Caco-2 (cell line): Measurements from ENCODE around the gene NT5E. TPM values are rescaled to one million over a fixed set of nuclear protein-coding genes. Genes with fewer than 3 reads are reported as not detected.

ENCODE experiments used
- BruUV-seq: library from RNA; stranded (reverse); fragments of 400-500 nt; replicated peaks from 2 replicates; lab custom pipeline; 2021; lab: Mats Ljungman, UMichigan
- CTCF ChIA-PET: fragments of 300-600 bp; sonication (Branson Sonifier 250); formaldehyde crosslinking; loops from one replicate; lab custom pipeline; 2022; ENCODE audit warnings: antibody characterized with exemption; lab: Charles Lee
- POLR2A ChIA-PET: fragments of 300-600 bp; sonication (Branson Sonifier 250); formaldehyde crosslinking; loops from one replicate; lab custom pipeline; 2022; ENCODE audit warnings: antibody characterized with exemption; lab: Charles Lee
- DNase-seq, 2 experiments: peaks; one replicate each; pipeline versions ENCODE4 v3.0.0 to v3.0.0-alpha.2; 2020 to 2022
- H3K27me3 ChIP-seq: replicated peaks from 2 replicates; pipeline ENCODE4 v1.6.0; 2011; ENCODE audit warnings: low read length; ENCODE audit not compliant: control insufficient read depth, insufficient read depth
- H3K36me3 ChIP-seq: 2 replicates; pipeline ENCODE4 v1.5.1; 2011; ENCODE audit warnings: low read length; ENCODE audit not compliant: control insufficient read depth, insufficient read depth
- H3K4me1 ChIP-seq: fragments of 250-450 bp; sonication (Bioruptor Pico); 2 replicates; pipeline ENCODE4 v1.5.1; 2020; ENCODE audit warnings: mild to moderate bottlenecking
- H3K4me3 ChIP-seq: 2 replicates; pipeline ENCODE4 v1.5.1; 2011; ENCODE audit warnings: low read depth, mild to moderate bottlenecking, control low read depth, low read length
- H3K9me3 ChIP-seq: fragments of 250-450 bp; sonication (Bioruptor Pico); 2 replicates; pipeline ENCODE4 v1.5.1; 2020; ENCODE audit warnings: mild to moderate bottlenecking, moderate library complexity
- H3K27ac Mint-ChIP-seq: one replicate; pipeline ENCODE4 v1.8.0; 2022; ENCODE audit warnings: mixed read lengths; ENCODE audit not compliant: unreplicated experiment
- H3K27me3 Mint-ChIP-seq: one replicate; pipeline ENCODE4 v1.8.0; 2022; ENCODE audit warnings: mixed read lengths; ENCODE audit not compliant: insufficient read depth, unreplicated experiment
- H3K36me3 Mint-ChIP-seq: one replicate; pipeline ENCODE4 v1.8.0; 2022; ENCODE audit warnings: mild to moderate bottlenecking, mixed read lengths; ENCODE audit not compliant: insufficient read depth, unreplicated experiment
- H3K4me1 Mint-ChIP-seq: one replicate; pipeline ENCODE4 v1.8.0; 2022; ENCODE audit warnings: low read depth, mixed read lengths; ENCODE audit not compliant: unreplicated experiment
- H3K4me3 Mint-ChIP-seq: one replicate; pipeline ENCODE4 v1.8.0; 2022; ENCODE audit warnings: mild to moderate bottlenecking, moderate library complexity, mixed read lengths; ENCODE audit not compliant: unreplicated experiment
- H3K9me3 Mint-ChIP-seq: one replicate; pipeline ENCODE4 v1.8.0; 2022; ENCODE audit warnings: mixed read lengths; ENCODE audit not compliant: unreplicated experiment
- CTCF ChIP-seq, 2 experiments: fragments of 200-600 bp in 1 of 2; IDR thresholded peaks; 1 replicate in 1 of 2; 2 replicates in 1 of 2; pipeline versions ENCODE4 v1.5.1 to v1.8.0; 2011 to 2022; ENCODE audit warnings: antibody characterized with exemption in 1 of 2, control low read depth in 1 of 2, inconsistent platforms in 1 of 2, low read depth in 1 of 2, low read length in 1 of 2, mild to moderate bottlenecking in 1 of 2, moderate library complexity in 1 of 2; ENCODE audit not compliant: insufficient read depth in 1 of 2, severe bottlenecking in 1 of 2, unreplicated experiment in 1 of 2
- intact Hi-C: fragments of 100-400 bp; cut with micrococcal nuclease; formaldehyde crosslinking; loops from one replicate; pipeline ENCODE4 v1.10.0; 2022; ENCODE audit not compliant: unreplicated experiment
- total RNA-seq: library from RNA; stranded (reverse); gene quantifications from 2 replicates; pipeline ENCODE4 v1.2.3, GENCODE V29; 2022

NT5E gene
- total RNA-seq, 1 experiment from 2014 or later, result 1.0 TPM

- intact Hi-C loops, result loop anchor here (1.0 to 5.0 kb wide), 4 partner anchors 53 to 129 kb away; no protein-coding TSS in a partner anchor
- POLR2A ChIA-PET, result no interaction called here
- BruUV-seq, result no TSS peak
- H3K4me1 ChIP-seq, result peaks cover 3% of the 10 kb centered on the region; the same call in 1 of the 2 replicates
- H3K4me1 Mint-ChIP-seq, result peaks cover 7% of the 10 kb centered on the region
- no peaks in the 10 kb centered on the region for H3K9me3 ChIP-seq
- TF ChIP-seq CTCF (IDR thresholded peaks at IDR 0.05; ENCODE audit: insufficient read depth in 1 of 2, low read depth in 1 of 2, low read length in 1 of 2, severe bottlenecking in 1 of 2, unreplicated experiment in 1 of 2), result no peak
- peaks cover 5% of the 10 kb centered on the region for H3K36me3 Mint-ChIP-seq
- H3K9me3 Mint-ChIP-seq, result no peaks in the 10 kb centered on the region
- no peaks in the 10 kb centered on the region for H3K27me3 Mint-ChIP-seq
- H3K27me3 ChIP-seq, result no peaks in the 10 kb centered on the region
- H3K4me3 ChIP-seq, result no peak overlapping the region
- H3K27ac Mint-ChIP-seq, result no peak overlapping the region
- H3K4me3 Mint-ChIP-seq, result no peak overlapping the region
- no peak for DNase-seq
- CTCF ChIA-PET, result interaction anchor here (1.4 to 2.1 kb wide), 3 partner anchors 33 to 136 kb away, joined by 3 to 28 read pairs (median 12); partner anchors contain the start of gene NT5E
- no peaks in the 10 kb centered on the region for H3K36me3 ChIP-seq
Measured at GRCh38 chr6:85483846-85484245, 34.0 kb downstream of the NT5E start.

DNA sequence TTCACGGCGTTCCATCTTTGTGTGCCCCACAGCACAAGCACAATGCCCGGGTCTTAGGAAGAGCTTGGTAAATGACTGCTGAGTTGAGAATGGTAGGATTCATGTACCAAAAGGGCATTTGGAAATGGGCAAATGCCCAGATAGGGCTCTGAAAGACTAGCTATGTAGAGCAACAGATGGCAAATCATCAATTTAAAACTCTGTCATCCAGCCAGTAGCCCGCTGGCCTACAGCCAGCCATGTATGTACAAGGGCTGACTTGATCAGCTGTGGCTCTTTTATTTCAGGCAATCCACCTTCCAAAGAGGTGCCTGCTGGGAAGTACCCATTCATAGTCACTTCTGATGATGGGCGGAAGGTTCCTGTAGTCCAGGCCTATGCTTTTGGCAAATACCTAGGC lies 35.1 kb downstream of the NT5E start:
- H3K27me3 Mint-ChIP-seq, result no peaks in the 10 kb centered on the region
- peaks cover 7% of the 10 kb centered on the region for H3K4me1 Mint-ChIP-seq
- Histone ChIP-seq H3K4me1 (peaks cover 3% of the 10 kb centered on the region; the same call in 1 of the 2 replicates), H3K27me3 (no peaks in the 10 kb centered on the region), H3K4me3 (no peak overlapping the region), H3K36me3 (no peaks in the 10 kb centered on the region), H3K9me3 (no peaks in the 10 kb centered on the region)
- no peak for DNase-seq
- peaks cover 5% of the 10 kb centered on the region for H3K36me3 Mint-ChIP-seq
- intact Hi-C loops, result loop anchor here (5.0 kb wide), 2 partner anchors 52 to 78 kb away; no protein-coding TSS in a partner anchor
- H3K27ac Mint-ChIP-seq, result no peak overlapping the region
- H3K9me3 Mint-ChIP-seq, result no peaks in the 10 kb centered on the region
- ChIA-PET POLR2A (no interaction called here), CTCF (no interaction called here)
- no TSS peak for BruUV-seq
- TF ChIP-seq CTCF (IDR thresholded peaks at IDR 0.05; ENCODE audit: insufficient read depth in 1 of 2, low read depth in 1 of 2, low read length in 1 of 2, severe bottlenecking in 1 of 2, unreplicated experiment in 1 of 2), result no peak
- no peak overlapping the region for H3K4me3 Mint-ChIP-seq

GRCh38 chr6:85490516-85491248 lies 40.8 kb downstream of the NT5E start:
- BruUV-seq, result no TSS peak
- Histone ChIP-seq H3K27me3 (no peaks in the 10 kb centered on the region), H3K4me3 (no peak overlapping the region), H3K9me3 (no peaks in the 10 kb centered on the region), H3K36me3 (no peaks in the 10 kb centered on the region), H3K4me1 (no peaks in the 10 kb centered on the region)
- Mint-ChIP-seq H3K27me3 (no peaks in the 10 kb centered on the region), H3K9me3 (peaks cover under 1% of the 10 kb centered on the region), H3K4me1 (peaks cover 7% of the 10 kb centered on the region), H3K27ac (no peak overlapping the region), H3K4me3 (no peak overlapping the region), H3K36me3 (peaks cover 5% of the 10 kb centered on the region)
- CTCF ChIA-PET, result no interaction called here
- POLR2A ChIA-PET, result no interaction called here
- DNase-seq, result no peak
- no peak for TF ChIP-seq CTCF (IDR thresholded peaks at IDR 0.05; ENCODE audit: insufficient read depth in 1 of 2, low read depth in 1 of 2, low read length in 1 of 2, severe bottlenecking in 1 of 2, unreplicated experiment in 1 of 2)
- intact Hi-C loops, result no loop called here
